Measurements from ENCODE around the gene SH3TC1.

DNA sequence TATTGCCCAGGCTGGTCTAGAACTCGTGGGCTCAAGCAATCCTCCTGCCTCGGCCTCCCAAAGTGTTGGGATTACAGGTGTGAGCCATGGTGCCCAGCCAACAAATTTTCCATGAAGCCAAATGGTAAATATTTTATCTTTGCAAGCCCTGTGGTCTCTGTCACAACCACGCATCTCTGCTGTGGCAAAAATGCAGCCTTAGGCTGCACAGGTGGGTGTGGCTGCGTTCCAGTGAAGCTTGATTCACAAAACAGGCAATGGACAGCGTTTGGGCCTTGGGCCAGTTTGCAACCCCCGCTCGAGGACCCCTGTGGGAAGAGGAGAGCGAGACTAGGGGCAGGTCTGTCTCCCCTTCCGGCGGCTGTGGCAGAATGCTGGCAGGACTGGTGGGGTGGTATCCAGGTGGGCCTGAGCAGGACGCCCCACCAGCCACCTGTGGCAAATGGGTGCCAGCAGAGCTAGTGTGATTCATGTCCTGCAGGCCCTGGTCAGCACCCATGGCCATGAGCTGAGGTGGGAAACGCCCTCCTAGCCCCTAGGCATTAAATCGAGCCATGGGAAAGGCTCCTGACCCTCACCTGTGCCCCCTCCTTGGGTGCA is 90.2 kb downstream of the SH3TC1 start:
- TF ChIP-seq, protein P1, sequence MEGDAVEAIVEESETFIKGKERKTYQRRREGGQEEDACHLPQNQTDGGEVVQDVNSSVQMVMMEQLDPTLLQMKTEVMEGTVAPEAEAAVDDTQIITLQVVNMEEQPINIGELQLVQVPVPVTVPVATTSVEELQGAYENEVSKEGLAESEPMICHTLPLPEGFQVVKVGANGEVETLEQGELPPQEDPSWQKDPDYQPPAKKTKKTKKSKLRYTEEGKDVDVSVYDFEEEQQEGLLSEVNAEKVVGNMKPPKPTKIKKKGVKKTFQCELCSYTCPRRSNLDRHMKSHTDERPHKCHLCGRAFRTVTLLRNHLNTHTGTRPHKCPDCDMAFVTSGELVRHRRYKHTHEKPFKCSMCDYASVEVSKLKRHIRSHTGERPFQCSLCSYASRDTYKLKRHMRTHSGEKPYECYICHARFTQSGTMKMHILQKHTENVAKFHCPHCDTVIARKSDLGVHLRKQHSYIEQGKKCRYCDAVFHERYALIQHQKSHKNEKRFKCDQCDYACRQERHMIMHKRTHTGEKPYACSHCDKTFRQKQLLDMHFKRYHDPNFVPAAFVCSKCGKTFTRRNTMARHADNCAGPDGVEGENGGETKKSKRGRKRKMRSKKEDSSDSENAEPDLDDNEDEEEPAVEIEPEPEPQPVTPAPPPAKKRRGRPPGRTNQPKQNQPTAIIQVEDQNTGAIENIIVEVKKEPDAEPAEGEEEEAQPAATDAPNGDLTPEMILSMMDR (IDR thresholded peaks at IDR 0.05; ENCODE audit: insufficient read depth, low read depth, low read length): no peak
- no peak for TF ChIP-seq EZH2 (IDR thresholded peaks at IDR 0.05; ENCODE audit: insufficient read depth, low read length)
